Measurements from ENCODE around the gene GSTO1.

DNA sequence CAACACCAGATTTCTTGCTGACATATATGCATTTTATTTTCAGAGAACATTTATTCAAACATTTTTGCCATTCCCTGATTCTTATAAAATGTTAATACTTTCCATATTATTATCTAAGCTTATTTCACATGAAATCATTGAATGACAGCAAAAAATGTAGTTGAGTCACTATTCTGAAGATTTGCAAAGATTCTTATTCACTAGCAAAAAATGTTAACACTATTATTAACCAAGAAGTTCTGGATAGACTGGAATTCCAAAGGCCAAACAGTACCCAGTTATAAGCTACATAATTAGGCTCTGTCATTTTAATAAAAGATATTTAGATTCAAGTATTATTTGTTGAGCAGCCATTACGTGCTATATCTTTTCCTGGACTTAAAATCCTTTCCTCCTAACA lies 18.6 kb downstream of the GSTO1 start:
- no peak for TF ChIP-seq EZH2 (IDR thresholded peaks at IDR 0.05; ENCODE audit: borderline replicate concordance, insufficient read depth, low read depth, low read length, poor library complexity, severe bottlenecking)
- TF ChIP-seq, protein P1, sequence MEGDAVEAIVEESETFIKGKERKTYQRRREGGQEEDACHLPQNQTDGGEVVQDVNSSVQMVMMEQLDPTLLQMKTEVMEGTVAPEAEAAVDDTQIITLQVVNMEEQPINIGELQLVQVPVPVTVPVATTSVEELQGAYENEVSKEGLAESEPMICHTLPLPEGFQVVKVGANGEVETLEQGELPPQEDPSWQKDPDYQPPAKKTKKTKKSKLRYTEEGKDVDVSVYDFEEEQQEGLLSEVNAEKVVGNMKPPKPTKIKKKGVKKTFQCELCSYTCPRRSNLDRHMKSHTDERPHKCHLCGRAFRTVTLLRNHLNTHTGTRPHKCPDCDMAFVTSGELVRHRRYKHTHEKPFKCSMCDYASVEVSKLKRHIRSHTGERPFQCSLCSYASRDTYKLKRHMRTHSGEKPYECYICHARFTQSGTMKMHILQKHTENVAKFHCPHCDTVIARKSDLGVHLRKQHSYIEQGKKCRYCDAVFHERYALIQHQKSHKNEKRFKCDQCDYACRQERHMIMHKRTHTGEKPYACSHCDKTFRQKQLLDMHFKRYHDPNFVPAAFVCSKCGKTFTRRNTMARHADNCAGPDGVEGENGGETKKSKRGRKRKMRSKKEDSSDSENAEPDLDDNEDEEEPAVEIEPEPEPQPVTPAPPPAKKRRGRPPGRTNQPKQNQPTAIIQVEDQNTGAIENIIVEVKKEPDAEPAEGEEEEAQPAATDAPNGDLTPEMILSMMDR (IDR thresholded peaks at IDR 0.05), result no peak
